Fibroblast of mammary gland (primary cell): Measurements from ENCODE around the gene C10orf90.

Source experiments
- DNase-seq: peaks from one replicate; pipeline ENCODE4 v3.0.0-alpha.2; 2010; ENCODE audit warnings: low read depth
- H3K4me3 ChIP-seq: 2 replicates; pipeline ENCODE4 v1.5.1; 2011; ENCODE audit warnings: low read depth, mild to moderate bottlenecking, low read length, moderate library complexity; ENCODE audit not compliant: control insufficient read depth
- CTCF ChIP-seq: conservative IDR thresholded peaks from 2 replicates; pipeline ENCODE4 v1.5.1; 2011; ENCODE audit warnings: low read depth, low read length, inconsistent platforms; ENCODE audit not compliant: control insufficient read depth, insufficient read depth

The C10orf90 gene

GRCh38 chr10:126501828-126502227, 168.7 kb downstream of the C10orf90 start:
- H3K4me3 ChIP-seq: no peak overlapping the region
- no peak for TF ChIP-seq CTCF
- DNase-seq: no peak

GRCh38 chr10:126500866-126501265, 169.6 kb downstream of the C10orf90 start:
- peak; percentile 8 for TF ChIP-seq CTCF
- peak; percentile 46 for DNase-seq
- no peak overlapping the region for H3K4me3 ChIP-seq

GRCh38 chr10:126500185-126500584, 170.3 kb downstream of the C10orf90 start:
- no peak for TF ChIP-seq CTCF
- H3K4me3 ChIP-seq: no peak overlapping the region

GRCh38 chr10:126499744-126500143, 170.7 kb downstream of the C10orf90 start:
- no peak for TF ChIP-seq CTCF
- DNase-seq: no peak
- no peak overlapping the region for H3K4me3 ChIP-seq

More at GRCh38 chr10:126500185-126500584, 170.3 kb downstream of the C10orf90 start:
- no peak for DNase-seq

GRCh38 chr10:126497672-126498071, 172.8 kb downstream of the C10orf90 start:
- no peak for TF ChIP-seq CTCF

GRCh38 chr10:126496771-126497545, 173.5 kb downstream of the C10orf90 start:
- no peak overlapping the region for H3K4me3 ChIP-seq
- no peak for TF ChIP-seq CTCF
- DNase-seq: no peak

More at GRCh38 chr10:126497672-126498071, 172.8 kb downstream of the C10orf90 start:
- DNase-seq: no peak
- no peak overlapping the region for H3K4me3 ChIP-seq
